Mesodermal cell (in vitro differentiated cells): ENCODE measurements around the gene PHC1. TPM values are rescaled to one million over a fixed set of nuclear protein-coding genes. Genes with fewer than 3 reads are reported as not detected.
"Not testable (repeated sequence)": the region's sequence is repeated elsewhere in the genome, so short reads cannot be mapped to it uniquely, and the experiment has no call there.

Experiments
- H3K27ac ChIP-seq: 2 replicates; pipeline ENCODE4 v1.7.0; 2013; ENCODE audit warnings: mild to moderate bottlenecking, low read depth, low read length, moderate library complexity; ENCODE audit not compliant: severe bottlenecking
- H3K36me3 ChIP-seq: 2 replicates; pipeline ENCODE4 v1.7.1; 2013; ENCODE audit warnings: mild to moderate bottlenecking, low read length, moderate library complexity; ENCODE audit not compliant: control insufficient read depth, insufficient read depth
- H3K4me1 ChIP-seq: one replicate; pipeline ENCODE4 v1.7.1; 2013; ENCODE audit warnings: mild to moderate bottlenecking, low read length; ENCODE audit not compliant: insufficient read depth, control insufficient read depth, poor library complexity, severe bottlenecking
- H3K4me3 ChIP-seq: 2 replicates; pipeline ENCODE4 v1.7.0; 2013; ENCODE audit warnings: low read length, control low read depth, mild to moderate bottlenecking; ENCODE audit not compliant: insufficient read depth, poor library complexity, severe bottlenecking; ENCODE audit errors: extremely low read depth
- H3K9me3 ChIP-seq: 2 replicates; pipeline ENCODE4 v1.7.1; 2013; ENCODE audit warnings: mild to moderate bottlenecking, low read length, moderate library complexity; ENCODE audit not compliant: control insufficient read depth
- WGBS, 2 experiments: methylation state at CpG; one replicate each; pipeline ENCODE4 v1.1.5; 2013; ENCODE audit warnings: missing lambda C conversion rate in 2 of 2; ENCODE audit not compliant: insufficient coverage in 2 of 2; 5-methylcytosine and 5-hydroxymethylcytosine counted together
- polyA plus RNA-seq, 2 experiments: library from polyadenylated mRNA; stranded (reverse); fragments of 50-300 nt; gene quantifications; one replicate each; pipeline ENCODE4 v1.2.3, GENCODE V29; 2013

Gene PHC1
- 70.3 TPM for polyA plus RNA-seq (2013, experiment 1 of 2)
- polyA plus RNA-seq (2013, experiment 2 of 2) = 57.2 TPM

DNA sequence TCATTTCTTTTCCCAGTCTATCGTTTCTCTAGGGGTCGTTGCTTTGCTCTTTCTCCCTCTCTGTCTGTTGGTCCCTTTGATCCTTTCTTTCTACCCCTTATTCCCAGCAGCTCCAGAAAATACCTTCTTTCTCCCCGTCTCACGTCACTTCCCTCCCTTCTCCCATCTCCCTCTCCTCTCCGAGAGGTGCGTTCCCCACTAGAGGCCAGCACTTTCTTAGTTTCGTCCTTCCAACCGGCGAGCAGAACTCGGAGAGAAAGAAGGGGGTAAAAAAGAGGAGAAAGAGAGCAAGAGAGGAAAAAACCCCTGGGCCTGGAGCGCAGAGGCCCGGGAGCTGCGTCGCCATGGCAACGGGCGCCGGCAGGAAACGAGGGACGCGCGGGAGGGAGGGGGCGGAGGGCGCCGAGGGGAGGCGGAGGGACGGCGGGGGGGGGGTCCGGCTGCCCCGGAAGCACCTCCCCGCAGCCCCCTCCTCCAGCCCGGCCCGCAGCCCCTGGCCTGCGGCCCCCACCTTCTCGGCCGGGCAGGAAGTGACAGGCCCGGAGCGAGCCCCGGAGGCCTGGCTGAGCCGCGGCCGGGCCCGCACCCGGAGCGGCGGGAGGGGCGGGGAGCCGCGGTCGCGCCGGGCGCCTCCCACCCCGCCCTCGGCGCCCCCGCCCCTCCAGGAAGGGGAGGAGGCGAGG lies at the start of gene PHC1:
Gene PHC1 (plus strand): TSS at position 477 of the 683 bp plus-strand sequence. CDS start 3,169 bp downstream, outside the sequence.
- Histone ChIP-seq H3K4me3 (peak within 1 kb of the TSS; percentile 67), H3K27ac (peak within 1 kb of the TSS; percentile 97), H3K4me1 (peaks cover 15% of the 10 kb centered on the region)
- 0% methylated on average over 4 to 7 of the region's 57 CpGs for WGBS, 2 experiments
- not testable (repeated sequence) for H3K36me3 ChIP-seq, H3K9me3 ChIP-seq

DNA sequence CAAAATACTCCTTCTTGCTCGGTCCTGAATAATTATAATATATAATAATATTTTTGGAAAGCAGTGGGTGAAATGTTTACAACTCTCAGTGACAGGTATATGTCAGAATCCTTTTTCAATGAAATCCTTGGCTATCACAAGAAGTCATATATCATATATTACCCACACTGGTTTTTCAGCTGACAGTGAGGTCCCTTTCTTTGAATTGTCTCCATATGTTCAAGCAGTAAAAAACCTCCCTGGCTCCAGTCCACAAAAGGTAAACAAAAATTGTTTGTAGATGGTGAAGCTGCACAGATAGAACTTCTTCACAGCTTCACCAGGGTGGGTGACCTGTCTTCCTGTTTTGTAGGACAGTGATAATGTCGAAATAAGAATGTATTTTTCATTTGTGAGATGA lies 47.9 kb upstream of the PHC1 start:
- H3K9me3 ChIP-seq = no peaks in the 10 kb centered on the region

GRCh38 chr12:8867009-8867408 lies 47.3 kb upstream of the PHC1 start:
- Histone ChIP-seq H3K4me3 (no peak overlapping the region), H3K27ac (no peak overlapping the region), H3K4me1 (no peaks in the 10 kb centered on the region), H3K9me3 (no peaks in the 10 kb centered on the region), H3K36me3 (no peaks in the 10 kb centered on the region)

More for the DNA sequence above, 47.9 kb upstream of the PHC1 start:
- no CpG with 5 or more reads among the region's 2 CpGs for WGBS, 2 experiments
- no peak overlapping the region for H3K4me3 ChIP-seq
- H3K27ac ChIP-seq = no peak overlapping the region
- no peaks in the 10 kb centered on the region for H3K4me1 ChIP-seq
- H3K36me3 ChIP-seq = no peaks in the 10 kb centered on the region

DNA sequence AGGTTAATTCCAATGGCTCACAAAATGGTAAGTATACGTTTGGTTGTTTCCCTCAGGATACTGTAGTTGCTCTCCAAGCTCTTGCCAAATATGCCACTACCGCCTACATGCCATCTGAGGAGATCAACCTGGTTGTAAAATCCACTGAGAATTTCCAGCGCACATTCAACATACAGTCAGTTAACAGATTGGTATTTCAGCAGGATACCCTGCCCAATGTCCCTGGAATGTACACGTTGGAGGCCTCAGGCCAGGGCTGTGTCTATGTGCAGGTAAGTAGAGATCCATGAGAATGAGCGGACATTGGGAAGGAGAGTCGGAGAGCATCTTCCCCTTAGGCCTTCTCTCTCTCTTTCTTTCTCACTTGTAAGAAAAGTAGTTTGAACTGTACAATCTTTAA lies 46.5 kb upstream of the PHC1 start:
- Histone ChIP-seq H3K27ac (no peak overlapping the region), H3K36me3 (no peaks in the 10 kb centered on the region), H3K4me3 (no peak overlapping the region), H3K9me3 (no peaks in the 10 kb centered on the region), H3K4me1 (no peaks in the 10 kb centered on the region)
- 83 to 91% methylated on average over 2 to 5 of the region's 6 CpGs for WGBS, 2 experiments

DNA sequence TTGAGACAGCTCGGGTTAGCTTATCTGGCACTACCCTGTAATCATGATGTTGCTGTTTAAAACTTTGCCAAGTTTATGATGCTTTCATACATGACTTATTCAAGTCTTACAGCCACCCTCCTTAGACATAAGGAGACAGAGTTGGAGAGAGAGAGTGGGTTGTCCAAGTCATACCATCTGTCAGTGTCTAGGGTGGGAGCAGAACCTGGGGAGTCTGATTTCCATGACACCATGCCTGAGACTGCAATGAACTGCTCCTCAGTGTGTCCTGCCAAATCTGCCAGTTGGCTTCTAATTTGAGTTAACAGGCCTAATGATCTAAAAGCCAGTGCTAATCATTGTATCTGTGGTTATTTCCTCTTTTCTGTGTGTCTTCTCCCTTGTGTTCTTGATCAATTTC lies 43.7 kb upstream of the PHC1 start:
- Histone ChIP-seq H3K27ac (no peak overlapping the region), H3K4me3 (no peak overlapping the region), H3K36me3 (no peaks in the 10 kb centered on the region), H3K9me3 (no peaks in the 10 kb centered on the region), H3K4me1 (no peaks in the 10 kb centered on the region)
- 100% methylated on average over 1 of the region's 1 CpG; no CpG with 5 or more reads in 1 of the 2 experiments for WGBS, 2 experiments

DNA sequence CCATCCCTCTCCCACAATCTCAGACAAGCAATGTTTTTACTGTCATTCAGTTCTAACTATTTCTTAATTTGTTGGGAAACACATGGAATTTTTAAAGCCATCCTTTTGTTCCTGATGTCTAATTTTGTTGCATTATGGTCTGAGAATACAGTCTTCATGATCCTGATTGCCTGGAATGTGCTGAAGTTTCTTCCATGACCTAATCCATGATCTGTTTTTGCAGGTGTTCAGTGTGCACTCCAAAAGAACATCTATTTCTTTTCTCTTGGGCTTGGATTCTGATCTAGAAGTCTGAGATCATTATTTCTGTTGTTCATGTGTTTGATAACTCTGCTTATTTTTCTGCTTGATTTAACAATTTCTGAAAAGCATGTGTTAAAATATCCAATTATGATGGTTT lies 43.2 kb upstream of the PHC1 start:
- Histone ChIP-seq H3K36me3 (no peaks in the 10 kb centered on the region), H3K27ac (no peak overlapping the region), H3K9me3 (no peaks in the 10 kb centered on the region), H3K4me1 (no peaks in the 10 kb centered on the region), H3K4me3 (no peak overlapping the region)

DNA sequence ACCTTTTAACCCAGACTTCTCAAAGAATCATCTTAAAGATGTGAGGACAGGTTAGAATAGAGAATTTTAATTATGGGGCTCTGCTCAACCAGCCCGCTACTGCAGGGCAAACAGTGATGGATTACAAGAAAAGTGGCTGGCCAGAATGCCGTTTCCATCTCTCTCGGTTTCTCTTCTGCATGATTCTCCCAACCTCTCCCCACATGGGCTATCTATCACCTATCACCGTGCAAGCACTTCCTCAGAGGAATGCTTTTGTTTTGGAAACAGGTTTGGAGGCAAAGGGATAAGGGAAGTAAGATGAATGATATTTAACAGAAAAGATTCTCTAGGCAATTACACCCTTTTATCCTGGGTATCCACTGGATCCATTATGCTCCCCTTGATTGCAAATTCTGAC lies 37.4 kb upstream of the PHC1 start:
- H3K4me1 ChIP-seq = no peaks in the 10 kb centered on the region
- no peak overlapping the region for H3K27ac ChIP-seq
- no peaks in the 10 kb centered on the region for H3K9me3 ChIP-seq
- no peak overlapping the region for H3K4me3 ChIP-seq
- H3K36me3 ChIP-seq = no peaks in the 10 kb centered on the region
- 57% methylated on average over 1 of the region's 4 CpGs; no CpG with 5 or more reads in 1 of the 2 experiments for WGBS, 2 experiments

GRCh38 chr12:8886502-8887284 lies 27.6 kb upstream of the PHC1 start:
- Histone ChIP-seq H3K4me3 (no peak overlapping the region), H3K9me3 (no peaks in the 10 kb centered on the region), H3K36me3 (no peaks in the 10 kb centered on the region), H3K27ac (no peak overlapping the region), H3K4me1 (no peaks in the 10 kb centered on the region)
- WGBS, 2 experiments = 83 to 92% methylated on average over 2 of the region's 6 CpGs

DNA sequence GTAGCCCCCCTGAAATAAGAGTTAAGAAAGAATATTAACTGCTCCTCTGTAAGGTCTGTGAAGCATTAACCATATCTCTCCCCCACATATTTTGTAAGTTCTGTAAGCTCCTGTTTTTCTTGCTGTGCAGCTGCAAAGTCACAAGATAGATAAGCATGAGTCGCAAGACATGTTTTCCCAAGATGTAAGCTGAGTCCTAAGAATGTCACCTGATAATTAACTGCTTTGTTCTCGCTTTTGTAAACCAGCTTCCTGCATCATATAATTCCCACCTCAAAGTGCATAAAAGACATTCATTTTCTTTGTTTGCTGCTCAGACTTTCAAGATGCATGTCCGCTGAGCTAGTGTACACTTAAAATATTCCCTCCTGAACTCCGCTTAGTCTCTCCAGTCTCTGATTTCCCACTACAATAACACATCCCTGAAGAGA lies 27.0 kb upstream of the PHC1 start:
- no peak overlapping the region for H3K4me3 ChIP-seq
- H3K27ac ChIP-seq = no peak overlapping the region
- no peaks in the 10 kb centered on the region for H3K36me3 ChIP-seq
- no peaks in the 10 kb centered on the region for H3K9me3 ChIP-seq
- no peaks in the 10 kb centered on the region for H3K4me1 ChIP-seq
- 95 to 96% methylated on average over 3 to 4 of the region's 4 CpGs for WGBS, 2 experiments

DNA sequence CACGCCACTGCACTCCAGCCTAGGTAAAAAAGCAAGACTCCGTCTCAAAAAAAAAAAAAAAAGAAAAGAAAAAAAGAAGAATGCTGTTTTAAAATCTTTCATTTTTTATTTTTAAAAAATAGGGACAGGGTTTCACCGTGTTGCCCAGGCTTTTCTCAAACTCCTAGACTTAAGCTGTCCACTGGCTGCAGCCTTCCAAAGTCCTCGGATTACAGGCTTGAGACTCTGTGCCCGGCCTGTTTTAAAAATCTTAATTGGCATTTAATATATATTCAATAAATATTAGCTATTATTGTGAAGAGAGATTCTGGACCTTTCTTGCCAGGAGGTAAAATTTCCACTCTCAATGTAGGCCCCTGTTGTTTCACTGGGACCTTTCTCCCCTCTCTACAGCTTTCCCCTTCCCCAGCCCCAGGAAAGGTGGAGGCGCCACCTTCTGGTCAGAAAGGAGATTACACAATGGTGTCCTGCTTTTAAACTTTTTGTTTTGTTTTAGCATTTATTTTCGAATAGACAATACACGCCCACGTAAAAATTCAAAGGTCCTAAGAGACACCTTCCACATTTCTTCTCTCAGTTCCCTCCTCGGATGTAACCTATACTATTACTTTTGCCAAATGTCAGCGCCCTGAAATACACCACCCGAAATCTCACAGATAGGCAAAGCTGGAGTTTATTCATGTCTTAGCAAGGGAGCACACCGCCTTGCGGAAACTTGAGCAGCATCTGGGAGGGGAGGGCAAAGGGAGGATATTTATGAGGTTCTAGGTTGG lies 23.8 kb upstream of the PHC1 start:
- no peaks in the 10 kb centered on the region for H3K4me1 ChIP-seq
- H3K36me3 ChIP-seq = no peaks in the 10 kb centered on the region
- H3K27ac ChIP-seq = no peak overlapping the region
- H3K9me3 ChIP-seq = no peaks in the 10 kb centered on the region
- WGBS, 2 experiments = 11 to 23% methylated on average over 3 to 5 of the region's 14 CpGs
- peak overlapping the region; percentile 25 for H3K4me3 ChIP-seq
